Endothelial cell of umbilical vein (primary cell): ENCODE results near the gene BMERB1. TPM values are rescaled to one million over a fixed set of nuclear protein-coding genes. Genes with fewer than 3 reads are reported as not detected.

Experiments used
- BruUV-seq: library from RNA; stranded (reverse); fragments of 400-500 nt; replicated peaks from 2 replicates; lab custom pipeline; 2021; lab: Mats Ljungman, UMichigan
- CTCF ChIA-PET: fragments of 300-600, 350-600 bp; sonication (Branson Sonifier 250); formaldehyde crosslinking; loops from one replicate; lab custom pipeline; 2021; ENCODE audit warnings: antibody characterized with exemption, inconsistent platforms; lab: Charles Lee
- POLR2A ChIA-PET: fragments of 300-600, 350-600 bp; sonication (Branson Sonifier 250); formaldehyde crosslinking; loops from one replicate; lab custom pipeline; 2021; ENCODE audit warnings: antibody characterized with exemption, inconsistent platforms; lab: Charles Lee
- DNase-seq: peaks from one replicate; pipeline ENCODE4 v3.0.0-alpha.2; 2011; ENCODE audit warnings: low read depth, low spot score
- FAIRE-seq: peaks from 2 replicates; lab custom pipeline; 2011; peaks lifted over from hg19 to GRCh38; lab: Jason Lieb, UNC
- H2AFZ ChIP-seq: 2 replicates; pipeline ENCODE4 v1.6.0; 2012; ENCODE audit warnings: low read depth, low read length, control low read depth, inconsistent platforms
- H3K27ac ChIP-seq: 2 replicates; pipeline ENCODE4 v1.5.1; 2011; ENCODE audit warnings: low read depth, mild to moderate bottlenecking, control low read depth, low read length, moderate library complexity; ENCODE audit not compliant: insufficient read depth
- H3K27me3 ChIP-seq, 2 experiments: 2 replicates each; pipeline versions ENCODE4 v1.6.0 to v1.6.1; 2011; ENCODE audit warnings: low read length in 2 of 2, mixed read lengths in 1 of 2; ENCODE audit not compliant: control insufficient read depth in 2 of 2, insufficient read depth in 2 of 2
- H3K36me3 ChIP-seq, 2 experiments: 2 replicates in 1 of 2; 3 replicates in 1 of 2; pipeline ENCODE4 v1.5.1; 2011; ENCODE audit warnings: low read length in 2 of 2, mild to moderate bottlenecking in 1 of 2, moderate library complexity in 1 of 2; ENCODE audit not compliant: control insufficient read depth in 2 of 2, insufficient read depth in 2 of 2; ENCODE audit errors: extremely low read depth in 1 of 2
- H3K4me1 ChIP-seq: 3 replicates; pipeline ENCODE4 v1.5.1; 2011; ENCODE audit warnings: mild to moderate bottlenecking, low read length; ENCODE audit not compliant: control insufficient read depth, insufficient read depth; ENCODE audit errors: extremely low read depth
- H3K4me2 ChIP-seq: 2 replicates; pipeline ENCODE4 v1.6.1; 2011; ENCODE audit warnings: low read length, control low read depth, mixed read lengths; ENCODE audit not compliant: insufficient read depth
- H3K4me3 ChIP-seq, 3 experiments: fragments of 200-600 bp in 1 of 3; sonication (generic), shearing (Covaris generic) in 1 of 3; replicated peaks in 1 of 3; 2 replicates each; pipeline ENCODE4 v1.5.1; 2011 to 2016; ENCODE audit warnings: control low read depth in 3 of 3, low read length in 3 of 3, mild to moderate bottlenecking in 2 of 3, inconsistent platforms in 1 of 3, low read depth in 1 of 3, moderate library complexity in 1 of 3; ENCODE audit not compliant: insufficient read depth in 1 of 3
- H3K79me2 ChIP-seq: 2 replicates; pipeline ENCODE4 v1.6.0; 2012; ENCODE audit warnings: low read length, inconsistent platforms; ENCODE audit not compliant: control insufficient read depth, insufficient read depth
- H3K9ac ChIP-seq: replicated peaks from 2 replicates; pipeline ENCODE3; 2011; ENCODE audit warnings: low read length, control low read depth; ENCODE audit not compliant: insufficient read depth; ENCODE audit errors: extremely low read depth
- H3K9me1 ChIP-seq: replicated peaks from 3 replicates; pipeline ENCODE4 v1.6.0; 2011; ENCODE audit warnings: mild to moderate bottlenecking, low read length; ENCODE audit not compliant: control insufficient read depth, insufficient read depth; ENCODE audit errors: extremely low read depth
- H3K9me3 ChIP-seq: replicated peaks from 2 replicates; pipeline ENCODE4 v1.5.1; 2012; ENCODE audit warnings: low read length, inconsistent platforms; ENCODE audit not compliant: control insufficient read depth, insufficient read depth
- H4K20me1 ChIP-seq: replicated peaks from 2 replicates; pipeline ENCODE3; 2011; ENCODE audit warnings: mild to moderate bottlenecking, low read length; ENCODE audit not compliant: control insufficient read depth, insufficient read depth; ENCODE audit errors: extremely low read depth
- FOS ChIP-seq: IDR thresholded peaks from 2 replicates; pipeline ENCODE4 v1.6.1; 2011; ENCODE audit warnings: mild to moderate bottlenecking, low read length, moderate library complexity, borderline replicate concordance; ENCODE audit not compliant: insufficient read depth
- GATA2 ChIP-seq: IDR thresholded peaks from 2 replicates; pipeline ENCODE4 v1.7.0; 2011; ENCODE audit warnings: low read depth, mild to moderate bottlenecking, moderate library complexity, mixed read lengths, low read length; ENCODE audit not compliant: insufficient read length, insufficient read depth
- MYC ChIP-seq: IDR thresholded peaks from one replicate; pipeline ENCODE4 v1.6.1; 2011; ENCODE audit warnings: mild to moderate bottlenecking, low read depth, low read length
- POLR2A ChIP-seq: IDR thresholded peaks from 2 replicates; pipeline ENCODE4 v1.6.1; 2012; ENCODE audit warnings: low read depth, mild to moderate bottlenecking, control low read depth, low read length
- POLR2AphosphoS5 ChIP-seq: IDR thresholded peaks from 2 replicates; pipeline ENCODE4 v1.6.1; 2012; ENCODE audit warnings: low read depth, mild to moderate bottlenecking, control low read depth, low read length, moderate library complexity; ENCODE audit not compliant: insufficient read depth
- dilution Hi-C: fragments of 300-500 bp; cut with MboI; formaldehyde crosslinking; loops from one replicate; pipeline ENCODE4 v1.15.0; 2019; ENCODE audit warnings: low sequenced_read_pairs; ENCODE audit not compliant: extremely low pct_ligation_motif_present
- intact Hi-C: fragments of 100-400 bp; cut with micrococcal nuclease; formaldehyde crosslinking; loops from one replicate; pipeline ENCODE4 v1.10.0; 2022
- polyA plus RNA-seq, 4 experiments: library from polyadenylated mRNA; depleted of rRNA in 3 of 4; stranded (reverse) in 3 of 4; unstranded in 1 of 4; fragments of >200 nt; gene quantifications; 2 replicates each; pipeline versions ENCODE4 v1.2.1 to v1.2.3, GENCODE V29; 2011 to 2012; ENCODE audit warnings: missing spikeins in 1 of 4
- total RNA-seq: library from RNA; stranded (reverse); gene quantifications from 2 replicates; pipeline ENCODE4 v1.2.3, GENCODE V29; 2021
- TF ChIP-seq, protein P1 (sequence below), 2 donors: IDR thresholded peaks; 1 replicate in 1 of 2; 2 replicates in 1 of 2; pipeline ENCODE4 v1.5.1; 2011; ENCODE audit warnings: low read length in 2 of 2, mild to moderate bottlenecking in 2 of 2, moderate library complexity in 2 of 2, control low read depth in 1 of 2, inconsistent platforms in 1 of 2, low read depth in 1 of 2; ENCODE audit not compliant: insufficient read depth in 1 of 2; ENCODE audit errors: extremely low read depth in 1 of 2
- TF ChIP-seq, protein P2 (sequence below): IDR thresholded peaks from 2 replicates; pipeline ENCODE4 v1.6.1; 2011; ENCODE audit not compliant: insufficient read depth, insufficient read length

BMERB1 gene
- total and polyA plus RNA-seq, 2 donors (not counting 3 experiments of a cell fraction or from before 2014, with no cell fraction given), result 14.1 to 17.4 TPM

DNA sequence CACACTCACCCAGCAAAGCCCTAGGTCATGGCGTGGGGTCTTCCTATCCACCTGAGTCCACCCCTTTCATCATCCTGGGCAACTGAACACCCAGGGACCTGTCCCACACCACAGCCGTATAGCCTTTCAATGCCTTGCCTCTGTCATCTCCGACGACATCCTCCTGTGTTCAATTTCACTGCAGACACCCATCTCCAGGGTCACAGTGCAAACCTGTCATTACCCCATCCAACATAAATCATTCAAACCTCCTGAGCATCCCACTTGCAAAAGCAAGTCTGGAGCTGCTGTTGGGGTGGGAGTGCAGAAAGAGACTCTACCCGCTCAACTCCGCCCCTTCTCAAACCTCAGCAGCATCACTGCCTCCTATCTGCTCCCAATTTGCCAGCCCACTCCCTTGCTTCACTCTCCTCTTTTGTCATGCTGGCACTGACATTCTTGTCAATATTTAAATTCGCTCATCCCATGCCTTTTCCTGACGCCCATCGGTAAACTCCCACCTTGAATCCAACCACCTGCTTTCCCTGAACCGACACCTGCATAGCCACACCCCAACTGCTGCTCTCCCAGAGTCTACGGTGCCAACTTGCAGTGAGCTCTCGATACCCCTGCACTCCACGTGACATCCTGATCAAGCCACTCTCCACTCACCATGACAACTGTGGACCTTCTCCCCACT is 171.6 kb downstream of the BMERB1 start:
- DNase-seq, result no peak
- Histone ChIP-seq H3K9ac (no peak overlapping the region), H3K4me2 (no peak overlapping the region), H3K4me1 (no peaks in the 10 kb centered on the region), H3K4me3 (no peak overlapping the region), H3K27me3 (no peaks in the 10 kb centered on the region), H3K79me2 (no peaks in the 10 kb centered on the region), H3K9me3 (no peaks in the 10 kb centered on the region), H3K9me1 (no peaks in the 10 kb centered on the region), H3K36me3 (peaks cover 14 to 39% of the 10 kb centered on the region in 2 experiments), H4K20me1 (no peaks in the 10 kb centered on the region), H3K27ac (no peak overlapping the region), H2AFZ (no peak overlapping the region)
- no TSS peak for BruUV-seq
- POLR2A ChIA-PET, result no interaction called here
- intact Hi-C loops, result no loop called here
- dilution Hi-C loops, result no loop called here
- CTCF ChIA-PET, result interaction anchor here (1.5 to 3.7 kb wide), 2 partner anchors 10 to 178 kb away, joined by 3 to 11 read pairs; no protein-coding TSS in a partner anchor
- FAIRE-seq, result no peak
- TF ChIP-seq, protein P1, sequence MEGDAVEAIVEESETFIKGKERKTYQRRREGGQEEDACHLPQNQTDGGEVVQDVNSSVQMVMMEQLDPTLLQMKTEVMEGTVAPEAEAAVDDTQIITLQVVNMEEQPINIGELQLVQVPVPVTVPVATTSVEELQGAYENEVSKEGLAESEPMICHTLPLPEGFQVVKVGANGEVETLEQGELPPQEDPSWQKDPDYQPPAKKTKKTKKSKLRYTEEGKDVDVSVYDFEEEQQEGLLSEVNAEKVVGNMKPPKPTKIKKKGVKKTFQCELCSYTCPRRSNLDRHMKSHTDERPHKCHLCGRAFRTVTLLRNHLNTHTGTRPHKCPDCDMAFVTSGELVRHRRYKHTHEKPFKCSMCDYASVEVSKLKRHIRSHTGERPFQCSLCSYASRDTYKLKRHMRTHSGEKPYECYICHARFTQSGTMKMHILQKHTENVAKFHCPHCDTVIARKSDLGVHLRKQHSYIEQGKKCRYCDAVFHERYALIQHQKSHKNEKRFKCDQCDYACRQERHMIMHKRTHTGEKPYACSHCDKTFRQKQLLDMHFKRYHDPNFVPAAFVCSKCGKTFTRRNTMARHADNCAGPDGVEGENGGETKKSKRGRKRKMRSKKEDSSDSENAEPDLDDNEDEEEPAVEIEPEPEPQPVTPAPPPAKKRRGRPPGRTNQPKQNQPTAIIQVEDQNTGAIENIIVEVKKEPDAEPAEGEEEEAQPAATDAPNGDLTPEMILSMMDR (IDR thresholded peaks at IDR 0.05; ENCODE audit: extremely low read depth in 1 of 2, insufficient read depth in 1 of 2, low read depth in 1 of 2, low read length in 2 of 2), result no peak
- no peak for TF ChIP-seq POLR2AphosphoS5
- TF ChIP-seq GATA2, result no peak
- TF ChIP-seq MYC, result no peak
- TF ChIP-seq, protein P2, sequence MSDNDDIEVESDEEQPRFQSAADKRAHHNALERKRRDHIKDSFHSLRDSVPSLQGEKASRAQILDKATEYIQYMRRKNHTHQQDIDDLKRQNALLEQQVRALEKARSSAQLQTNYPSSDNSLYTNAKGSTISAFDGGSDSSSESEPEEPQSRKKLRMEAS, result no peak
- no peak for TF ChIP-seq POLR2A
- TF ChIP-seq FOS, result no peak
